ENCODE measurements around the gene BMP7.

The BMP7 gene

DNA sequence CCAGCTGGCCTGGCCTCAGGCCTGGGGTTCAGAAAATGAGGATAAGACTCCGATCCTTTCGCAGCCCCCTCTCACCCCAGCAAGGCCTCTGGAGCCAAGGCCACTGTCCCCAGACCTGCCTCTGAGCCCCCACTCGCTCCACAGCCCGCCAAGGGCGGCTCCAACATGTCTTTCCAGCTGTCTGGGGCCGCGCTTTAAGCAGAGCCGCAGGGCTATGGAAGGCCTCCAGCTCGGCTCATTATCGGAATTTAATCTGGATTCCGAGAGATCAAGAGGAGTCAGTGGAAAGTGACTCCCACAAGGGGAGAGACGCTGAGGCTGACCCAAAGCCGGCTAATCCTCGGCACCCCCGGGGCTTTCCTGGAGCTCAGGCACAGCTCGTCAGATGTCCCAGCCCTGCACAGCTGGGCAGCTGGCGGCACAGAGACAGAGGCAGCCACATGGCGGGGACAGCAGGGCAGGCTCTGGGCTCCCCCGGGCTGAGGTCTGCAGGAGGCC, 41.8 kb downstream of the BMP7 start:
- DNase-seq = no peak

- DNase-seq = no peak
These were observed 42.6 kb downstream of the BMP7 start for GRCh38 chr20:57223648-57224489.

- no peak for DNase-seq
These were observed 43.9 kb downstream of the BMP7 start for GRCh38 chr20:57222631-57222950.

DNA sequence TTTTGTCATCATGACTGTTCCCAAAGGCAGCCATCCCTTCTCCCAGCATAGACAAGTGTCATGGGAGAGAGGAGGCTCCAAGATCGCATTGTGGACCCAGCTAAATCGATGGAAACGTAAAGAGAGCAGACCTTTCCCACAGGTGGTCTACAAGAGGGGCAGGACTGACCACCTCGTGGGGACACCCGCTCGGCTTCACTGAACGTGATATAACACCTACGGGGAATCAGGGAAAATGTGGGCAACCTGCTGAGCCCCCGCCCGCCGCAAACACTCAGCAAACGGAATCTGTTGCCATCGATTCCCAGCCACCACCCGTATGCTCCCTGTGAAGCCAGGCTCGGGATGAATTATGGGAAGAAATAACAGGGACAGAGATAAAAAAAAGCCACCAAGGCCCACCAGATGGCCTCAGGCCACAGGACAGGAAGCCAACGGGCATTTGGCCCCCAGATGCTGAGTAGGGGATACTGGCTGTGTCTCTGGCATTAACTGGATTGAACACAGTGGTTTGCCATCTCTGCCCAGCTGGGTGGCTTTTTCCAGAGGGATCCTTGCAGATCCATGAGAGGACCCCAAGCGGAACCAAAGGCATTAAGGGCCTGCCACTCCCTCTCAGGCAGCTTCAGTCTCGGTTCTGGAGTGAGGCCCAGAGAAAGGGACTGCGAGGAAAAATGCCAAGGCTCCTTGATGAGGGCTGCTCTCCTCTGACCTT, 44.4 kb downstream of the BMP7 start:
- DNase-seq = no peak

DNA sequence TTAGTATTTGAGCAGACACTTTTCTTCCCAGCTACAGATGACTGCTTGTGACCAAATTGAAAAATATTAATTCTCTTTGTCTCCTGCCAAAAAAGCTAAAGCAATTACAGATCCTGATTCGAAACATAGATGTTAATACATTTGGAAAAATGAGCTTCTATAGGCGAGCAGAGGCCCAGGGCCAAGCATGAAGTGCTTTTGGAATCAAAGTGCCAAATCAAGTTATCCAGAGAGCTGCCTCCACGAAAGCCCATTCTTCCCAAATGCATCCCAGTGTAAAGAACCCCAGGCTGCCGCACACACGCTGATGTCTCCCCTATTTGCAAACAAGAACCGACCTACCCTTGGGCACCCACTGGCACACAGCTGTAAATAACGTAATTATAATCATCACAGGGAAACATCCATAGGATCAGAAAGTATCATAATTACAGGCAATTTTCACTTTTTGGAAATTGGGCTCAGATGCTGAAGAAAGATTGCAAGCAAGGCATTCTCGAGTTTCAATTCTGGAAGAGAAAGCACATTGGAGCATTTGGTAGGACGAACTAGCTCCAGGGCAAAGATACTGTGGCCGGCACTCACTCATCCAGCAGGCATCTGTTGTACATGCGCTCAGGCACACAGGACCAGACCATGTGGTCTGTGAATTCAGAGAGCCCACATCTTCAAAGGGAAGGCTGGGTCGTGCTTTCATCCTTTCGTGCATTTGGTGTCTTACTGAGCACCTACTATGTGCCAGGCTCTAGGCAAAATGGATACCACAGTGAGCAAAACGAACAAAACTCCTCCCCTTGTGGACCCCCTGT, 45.9 kb downstream of the BMP7 start:
- no peak for DNase-seq

DNA sequence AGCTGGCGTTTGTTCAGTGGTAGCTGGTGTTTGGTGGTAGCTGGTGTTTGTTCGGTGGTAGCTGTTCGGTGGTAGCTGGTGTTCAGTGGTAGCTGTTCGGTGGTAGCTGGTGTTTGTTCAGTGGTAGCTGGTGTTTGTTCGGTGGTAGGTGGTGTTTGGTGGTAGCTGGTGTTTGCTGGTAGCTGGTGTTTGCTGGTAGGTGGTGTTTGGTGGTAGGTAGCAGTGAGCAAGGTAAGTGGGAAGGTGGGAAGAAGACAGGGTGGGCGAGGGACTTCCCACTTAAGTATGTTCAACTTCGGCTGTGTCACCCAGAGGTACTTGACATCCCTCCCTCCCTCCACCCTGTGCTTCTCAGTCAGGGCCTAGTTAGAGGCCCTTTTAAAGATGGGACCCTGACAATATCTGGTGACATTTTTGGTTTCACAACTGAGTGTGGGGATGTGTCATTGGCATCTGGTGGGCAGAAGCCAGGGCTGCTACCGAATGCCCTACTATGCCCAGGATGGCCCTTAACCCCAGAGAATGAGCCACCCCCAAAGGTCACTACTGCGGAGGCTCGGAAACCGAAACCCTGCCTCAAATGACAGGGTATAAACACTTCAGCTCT, 47.3 kb downstream of the BMP7 start:
- no peak for DNase-seq

DNA sequence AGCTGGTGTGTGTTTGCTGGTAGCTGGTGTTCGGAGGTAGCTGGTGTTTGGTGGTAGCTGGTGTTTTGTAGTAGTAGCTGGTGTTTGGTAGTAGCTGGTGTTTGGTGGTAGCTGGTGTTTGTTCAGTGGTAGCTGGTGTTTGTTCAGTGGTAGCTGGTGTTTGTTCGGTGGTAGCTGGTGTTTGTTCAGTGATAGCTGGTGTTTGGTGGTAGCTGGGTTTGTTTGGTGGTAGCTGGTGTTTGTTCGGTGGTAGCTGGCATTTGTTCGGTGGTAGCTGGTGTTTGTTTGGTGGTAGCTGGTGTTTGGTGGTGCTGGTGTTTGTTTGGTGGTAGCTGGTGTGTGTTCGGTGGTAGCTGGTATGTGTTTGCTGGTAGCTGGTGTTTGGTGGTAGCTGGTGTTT, 48.0 kb downstream of the BMP7 start:
- DNase-seq = no peak

GRCh38 chr20:57217802-57218201, 48.6 kb downstream of the BMP7 start:
- DNase-seq = no peak

GRCh38 chr20:57216669-57217068, 49.8 kb downstream of the BMP7 start:
- DNase-seq = no peak

DNA sequence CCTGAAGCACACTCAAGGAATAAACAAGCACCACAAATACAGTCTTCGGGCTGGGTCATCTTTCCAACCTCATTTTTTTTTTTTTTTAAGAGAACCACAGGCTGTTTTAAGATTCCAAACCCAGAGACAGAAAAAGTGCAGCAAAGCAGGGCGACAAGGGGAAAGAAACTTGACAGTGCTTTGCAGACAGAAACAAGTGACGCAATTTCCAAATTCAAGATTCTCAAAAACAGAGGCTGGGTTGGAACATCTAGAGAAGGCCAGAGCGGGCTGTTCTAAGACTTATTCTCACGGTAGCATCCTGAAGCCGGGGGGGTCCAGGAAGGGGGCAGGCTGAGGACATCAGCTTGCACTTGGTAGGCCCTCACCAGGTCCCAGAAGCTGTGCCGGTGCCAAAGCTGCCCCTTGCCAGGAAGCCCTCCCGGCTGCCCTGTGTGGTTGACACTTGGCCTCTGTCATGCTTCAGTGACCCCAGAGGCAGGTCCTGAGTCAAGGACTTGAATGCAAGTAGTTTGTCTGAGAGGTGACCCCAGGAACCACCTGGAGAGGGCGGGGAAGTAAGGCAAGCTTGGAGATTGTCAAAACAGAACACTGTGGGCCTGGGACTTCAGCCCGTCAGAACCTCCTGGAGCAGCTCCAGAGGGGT, 50.5 kb downstream of the BMP7 start:
- DNase-seq = no peak

- DNase-seq = no peak
These were observed 51.0 kb downstream of the BMP7 start for GRCh38 chr20:57215426-57215825.

- no peak for DNase-seq
These were observed 51.5 kb downstream of the BMP7 start for GRCh38 chr20:57214948-57215347.

DNA sequence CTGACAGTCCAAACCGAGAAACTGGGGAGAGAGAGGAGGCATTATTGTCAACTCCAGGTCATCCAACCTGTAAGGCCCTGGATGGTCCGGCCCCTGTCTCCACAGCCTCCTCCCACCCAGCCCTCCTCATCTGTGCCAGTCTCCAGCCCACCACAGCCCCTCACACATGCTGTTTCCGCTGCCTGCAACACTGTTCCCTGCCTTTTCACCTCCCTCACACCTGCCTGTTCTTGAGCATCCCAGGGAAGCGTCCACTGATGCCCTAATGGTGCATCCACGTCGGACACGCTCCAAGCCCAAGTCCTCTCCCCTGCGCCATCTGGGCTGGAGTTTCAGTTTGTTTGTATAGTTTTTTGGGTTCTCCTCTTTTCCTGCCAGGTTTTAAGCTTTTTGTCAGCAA, 52.0 kb downstream of the BMP7 start:
- DNase-seq = no peak

DNA sequence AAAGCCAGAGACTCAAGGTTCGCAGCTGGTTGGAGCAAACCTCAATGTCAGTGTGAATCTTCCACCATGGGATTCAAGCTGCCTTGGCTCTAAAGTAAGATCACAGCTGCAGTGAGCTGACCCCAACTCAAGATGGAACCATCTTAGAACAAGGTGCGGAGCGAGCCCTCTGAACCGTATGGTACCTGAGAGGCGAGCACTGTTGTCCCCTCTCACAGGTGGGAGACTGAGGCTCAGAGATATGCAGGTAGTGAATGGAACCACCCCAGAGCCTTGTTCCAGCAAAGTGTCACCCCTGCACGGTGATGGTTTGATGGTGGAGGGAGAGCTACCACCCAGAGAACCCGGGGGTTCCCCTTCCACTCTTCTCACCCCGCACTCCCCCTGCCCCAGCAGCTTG, 52.5 kb downstream of the BMP7 start:
- no peak for DNase-seq

- DNase-seq = no peak
These were observed 53.1 kb downstream of the BMP7 start for GRCh38 chr20:57213291-57213690.

DNA sequence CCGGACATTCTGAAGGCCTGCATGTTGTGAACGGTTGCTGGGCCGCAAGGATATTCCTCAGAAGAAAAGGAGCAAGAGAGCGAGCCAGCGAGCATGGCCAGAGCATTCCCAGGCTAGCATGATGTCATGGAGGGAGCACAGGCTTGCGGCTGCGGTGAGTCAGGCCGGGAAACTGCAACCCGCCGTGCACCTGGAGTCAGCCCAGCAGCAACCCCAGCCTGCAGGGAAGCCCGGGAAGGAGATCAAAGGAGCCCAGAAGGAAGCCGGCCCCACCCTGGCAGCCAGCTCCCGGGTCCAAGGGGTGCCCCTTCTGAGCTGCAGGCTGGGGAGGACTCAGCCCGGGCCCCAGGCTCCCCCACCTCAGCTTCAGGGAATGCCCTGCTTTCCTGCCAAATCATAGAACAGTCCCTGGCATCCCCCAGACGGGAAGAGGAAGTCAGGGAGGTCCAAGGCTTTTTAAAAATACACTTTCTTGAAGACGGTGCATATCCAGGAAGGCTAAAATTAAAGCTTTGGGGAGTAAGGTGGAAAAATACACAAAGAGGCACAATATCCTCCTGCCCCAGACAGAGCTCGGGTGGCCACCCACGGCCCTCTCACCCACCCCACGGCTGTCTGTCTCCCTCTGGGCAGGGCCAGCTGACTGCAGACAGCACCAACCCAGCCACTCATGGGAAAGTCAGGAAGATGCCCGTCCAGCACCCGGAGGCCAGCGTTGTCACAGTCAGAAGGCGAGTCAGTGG, 53.7 kb downstream of the BMP7 start:
- no peak for DNase-seq

DNA sequence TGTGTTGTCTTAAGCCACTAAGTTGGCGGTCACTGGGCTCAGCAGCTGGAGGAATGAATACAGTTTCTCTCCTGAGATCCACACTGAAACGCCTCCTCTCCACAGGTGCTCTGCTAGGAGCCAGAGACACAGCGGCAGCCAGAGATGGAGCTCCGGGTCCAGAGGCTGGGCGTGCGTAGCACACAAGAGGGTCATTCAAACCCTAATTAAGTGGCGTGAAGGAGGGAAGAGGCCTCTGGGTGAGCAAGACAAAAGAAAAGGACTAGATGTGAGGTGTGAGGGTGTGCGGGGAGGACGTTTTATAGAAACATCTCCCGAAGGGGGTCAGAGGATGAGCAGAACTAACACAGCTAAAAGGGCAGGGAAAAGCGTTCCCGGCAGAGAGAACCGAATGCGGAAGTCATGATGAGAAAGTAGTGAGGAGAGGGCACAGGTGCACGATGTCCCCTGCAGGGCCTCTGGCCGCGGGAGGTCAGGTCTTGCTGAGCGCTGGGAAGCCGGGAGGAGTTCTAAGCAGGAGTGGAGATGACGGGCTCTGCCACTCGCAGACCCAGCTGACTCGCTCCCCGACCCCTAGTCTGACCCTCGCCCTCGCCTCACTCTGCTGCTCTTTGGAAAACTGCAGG, 54.4 kb downstream of the BMP7 start:
- no peak for DNase-seq

DNA sequence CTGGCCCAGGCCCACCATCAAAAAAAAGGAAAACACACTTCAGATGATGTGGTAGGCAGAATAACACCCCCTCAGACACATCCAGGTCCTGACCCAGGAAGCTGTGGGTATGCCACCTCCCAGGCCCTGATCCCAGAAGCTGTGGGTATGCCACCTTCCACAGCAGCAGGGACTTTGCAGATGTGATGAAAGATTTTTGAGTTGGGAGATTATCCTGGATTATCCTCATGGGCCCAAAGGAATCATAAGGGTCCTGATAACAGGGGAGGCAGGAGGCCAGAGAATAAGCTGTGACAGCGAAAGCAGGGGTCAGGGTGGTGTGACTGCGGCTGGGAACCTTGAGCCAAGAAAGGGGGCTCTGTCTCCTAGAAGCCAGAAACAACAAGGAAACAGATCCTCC, 55.0 kb downstream of the BMP7 start:
- no peak for DNase-seq

GRCh38 chr20:57210911-57211280, 55.5 kb downstream of the BMP7 start:
- DNase-seq = no peak

DNA sequence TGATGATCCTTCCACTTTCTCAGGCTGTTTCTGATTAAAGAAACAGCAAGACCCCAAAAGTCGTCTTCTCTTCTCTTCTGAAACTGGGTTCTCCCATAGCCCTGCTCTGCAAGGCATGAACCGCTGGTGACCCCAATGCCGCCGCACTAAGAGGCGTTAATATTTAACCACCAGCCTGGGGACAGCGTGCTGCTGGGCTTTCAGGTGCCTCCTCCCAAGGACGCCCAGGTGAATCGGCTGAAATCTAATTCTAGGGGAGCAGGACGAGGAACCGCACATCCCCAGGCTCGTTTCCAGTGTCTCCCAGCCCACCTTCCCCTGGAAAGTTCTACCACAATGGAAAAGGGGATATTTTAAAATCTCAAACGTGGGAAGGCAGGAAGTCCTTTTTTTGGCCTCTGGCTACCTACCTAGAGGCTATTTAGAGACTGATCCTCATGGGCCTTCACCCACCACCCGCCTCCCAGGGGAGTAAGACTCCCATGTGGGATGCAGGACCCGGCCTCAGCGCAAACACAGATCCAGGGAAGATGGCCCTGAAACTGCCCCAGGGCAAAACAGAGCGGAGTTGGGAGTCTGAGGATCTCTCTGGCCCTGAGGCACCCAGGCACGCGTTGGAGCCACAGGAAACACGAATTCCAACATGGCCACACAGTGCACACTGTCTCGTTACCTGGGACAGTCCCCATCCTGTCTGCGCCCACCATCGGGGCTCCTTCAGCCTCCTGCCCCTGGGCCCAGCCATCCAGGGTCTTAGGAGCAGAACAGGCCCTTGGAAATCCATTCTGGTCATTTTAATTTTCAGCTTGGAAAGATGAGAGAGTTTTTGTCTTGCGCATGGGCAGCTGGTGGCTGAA, 56.2 kb downstream of the BMP7 start:
- DNase-seq = no peak
